Measurements from ENCODE around the gene CCDC74B.
"Not testable (repeated sequence)": the region's sequence is repeated elsewhere in the genome, so short reads cannot be mapped to it uniquely, and the experiment has no call there.

Gene CCDC74B

DNA sequence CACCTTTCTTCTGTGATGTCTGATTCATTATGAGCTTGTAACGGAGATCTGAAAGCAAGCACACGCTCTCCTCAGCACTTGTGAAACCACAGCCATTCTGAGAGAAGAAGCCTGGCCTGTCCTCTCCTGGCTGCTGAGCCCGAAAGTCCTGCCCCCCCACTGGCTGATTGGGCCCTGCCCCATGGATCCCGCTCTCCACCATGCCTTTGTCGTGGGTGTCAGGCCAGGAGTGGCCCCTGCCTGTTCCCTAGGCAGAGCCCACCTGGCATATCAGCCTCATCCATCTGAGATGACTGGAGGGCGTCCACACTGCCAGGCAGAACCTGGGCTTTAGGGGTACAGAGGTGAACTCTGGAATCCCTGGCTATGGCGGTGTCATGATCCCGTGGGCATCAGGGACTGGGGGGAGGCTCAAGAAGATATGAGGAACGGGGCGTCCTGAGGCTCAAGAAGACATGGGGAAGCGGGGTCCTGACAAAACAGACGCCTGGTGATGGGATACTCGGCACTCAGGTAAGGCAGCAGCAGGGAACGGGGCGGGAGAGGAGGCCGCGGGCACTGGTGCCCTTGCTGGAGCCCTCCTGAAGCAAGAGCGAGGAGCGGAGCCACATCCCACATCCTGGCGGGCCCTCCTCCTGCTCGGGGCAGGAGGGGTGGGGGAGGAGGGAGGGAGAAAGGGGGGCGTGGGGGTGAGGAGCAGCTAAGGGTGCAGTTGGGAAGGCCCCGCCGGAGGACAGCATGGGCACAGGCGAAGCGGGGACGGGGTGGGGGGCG is 1.5 kb downstream of the CCDC74B start:
- H3K27me3 ChIP-seq (ENCODE audit: control insufficient read depth, insufficient read depth, low read length); H3K27ac ChIP-seq (ENCODE audit: low read length); H3K36me3 ChIP-seq (ENCODE audit: control insufficient read depth, insufficient read depth, low read length); DNase-seq (ENCODE audit: low read depth, low spot score); H3K4me1 ChIP-seq (ENCODE audit: control insufficient read depth, insufficient read depth, low read length); H3K9me3 ChIP-seq (ENCODE audit: control insufficient read depth, insufficient read depth, low read length): not testable (repeated sequence)
- no CpG with 5 or more reads among the region's 28 CpGs for WGBS (ENCODE audit: insufficient coverage, insufficient read length)
- peak overlapping the region; percentile 50; the same call in 1 of the 2 replicates for H3K4me3 ChIP-seq (ENCODE audit: low read length)

DNA sequence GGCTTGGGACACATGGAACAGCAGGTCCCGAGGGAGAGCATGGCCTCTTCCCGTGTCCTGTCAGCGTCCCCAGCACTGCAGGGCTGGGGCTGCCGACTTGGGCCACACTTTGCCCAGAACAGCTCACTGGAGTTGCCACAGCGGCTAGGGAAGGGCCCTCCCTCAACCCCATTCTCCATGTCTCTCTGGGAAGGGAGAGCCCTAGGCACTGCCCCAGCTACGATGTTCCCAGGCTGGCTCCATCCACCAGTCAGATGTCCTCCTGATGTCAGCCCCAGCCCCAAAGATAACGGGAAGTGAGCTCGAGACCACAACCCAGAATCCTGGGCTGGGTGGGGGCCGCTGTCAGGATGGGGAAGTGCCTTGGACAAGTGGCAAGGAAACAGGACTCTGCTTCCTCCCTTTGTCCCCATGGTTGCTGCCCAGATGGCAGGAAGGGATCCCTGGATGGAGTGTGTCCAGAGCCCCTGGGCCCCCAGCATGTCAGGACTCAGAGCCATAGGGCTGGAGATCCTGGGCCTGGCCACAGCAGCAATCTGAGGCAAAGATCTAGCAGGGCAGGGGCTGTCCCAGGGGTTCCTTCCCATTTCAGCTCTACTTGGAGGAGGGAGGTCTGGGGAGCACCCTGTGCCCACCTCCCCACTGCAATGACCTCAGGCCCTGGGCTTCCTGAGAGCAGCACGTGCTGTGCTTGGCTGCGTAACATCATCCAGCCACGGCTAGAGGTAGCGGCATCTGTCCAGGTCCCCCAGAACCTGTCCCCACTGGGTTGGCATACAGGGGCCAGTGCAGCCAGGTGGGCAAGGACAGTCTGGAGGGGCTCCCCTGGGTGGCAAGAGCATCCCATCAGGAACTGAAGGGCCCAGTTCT is 2.3 kb downstream of the CCDC74B start:
- not testable (repeated sequence) for H3K27ac ChIP-seq (ENCODE audit: low read length); H3K4me1 ChIP-seq (ENCODE audit: control insufficient read depth, insufficient read depth, low read length); H3K4me3 ChIP-seq (ENCODE audit: low read length); H3K36me3 ChIP-seq (ENCODE audit: control insufficient read depth, insufficient read depth, low read length); H3K27me3 ChIP-seq (ENCODE audit: control insufficient read depth, insufficient read depth, low read length); DNase-seq (ENCODE audit: low read depth, low spot score); H3K9me3 ChIP-seq (ENCODE audit: control insufficient read depth, insufficient read depth, low read length)
- no CpG with 5 or more reads among the region's 13 CpGs for WGBS (ENCODE audit: insufficient coverage, insufficient read length)

DNA sequence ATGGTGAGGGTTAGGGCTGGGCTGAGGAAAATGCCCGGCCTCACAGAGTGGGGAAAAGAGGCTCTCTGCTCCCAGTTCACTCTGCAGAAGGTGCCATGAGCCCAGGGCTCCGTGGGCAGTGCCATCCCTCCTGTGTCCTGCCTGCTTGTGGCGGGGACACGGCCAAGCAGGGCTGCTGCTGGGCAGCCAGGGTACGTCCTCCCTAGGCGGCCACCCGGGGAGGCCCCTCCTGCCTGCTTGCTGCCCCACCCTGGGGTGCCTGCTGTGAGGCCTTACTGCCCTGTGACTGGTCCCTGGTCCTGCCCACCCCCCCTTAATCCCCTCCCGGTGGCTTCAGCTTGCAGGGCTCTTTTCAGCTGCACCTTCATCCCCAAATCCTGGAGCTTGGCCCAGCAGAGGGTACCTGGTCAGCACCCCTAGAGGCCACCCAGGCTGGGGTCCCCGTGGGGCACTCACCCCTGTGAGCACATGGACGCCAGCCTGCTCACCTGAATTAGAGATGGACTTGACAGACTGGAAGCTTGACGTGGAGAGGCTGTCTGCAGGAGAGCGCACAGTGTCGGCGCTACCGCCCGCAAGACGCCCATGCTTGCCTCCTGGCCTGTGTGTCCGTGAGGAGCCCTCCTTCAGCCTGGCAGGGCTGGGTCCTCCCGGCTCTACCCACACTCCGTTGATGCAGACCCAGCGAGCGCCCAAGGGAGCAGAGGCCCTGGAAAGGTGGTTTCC is 3.1 kb downstream of the CCDC74B start:
- not testable (repeated sequence) for H3K9me3 ChIP-seq (ENCODE audit: control insufficient read depth, insufficient read depth, low read length); H3K36me3 ChIP-seq (ENCODE audit: control insufficient read depth, insufficient read depth, low read length); H3K4me3 ChIP-seq (ENCODE audit: low read length); H3K4me1 ChIP-seq (ENCODE audit: control insufficient read depth, insufficient read depth, low read length); H3K27me3 ChIP-seq (ENCODE audit: control insufficient read depth, insufficient read depth, low read length); DNase-seq (ENCODE audit: low read depth, low spot score); H3K27ac ChIP-seq (ENCODE audit: low read length)
- WGBS (ENCODE audit: insufficient coverage, insufficient read length): no CpG with 5 or more reads among the region's 22 CpGs

DNA sequence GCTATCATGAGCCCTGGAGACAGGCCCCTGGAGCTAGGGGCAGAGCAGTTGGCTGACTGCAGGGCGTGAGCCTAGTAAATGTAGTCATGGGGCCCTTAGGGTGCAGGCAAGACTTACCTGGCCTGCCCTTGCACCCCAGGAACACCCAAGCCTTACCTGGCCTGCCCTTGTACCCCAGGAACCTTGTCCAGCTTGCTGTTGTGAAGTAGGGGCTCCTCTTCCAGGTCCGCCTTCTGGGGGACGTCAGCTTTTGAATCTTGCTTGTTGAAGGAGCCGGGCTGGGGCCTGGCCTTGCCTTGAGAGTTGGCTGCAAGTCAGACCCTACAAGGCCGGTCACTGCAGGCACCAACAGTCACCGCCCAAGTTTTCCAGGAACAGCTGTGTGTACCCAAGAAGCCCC is 3.9 kb downstream of the CCDC74B start:
- not testable (repeated sequence) for H3K36me3 ChIP-seq (ENCODE audit: control insufficient read depth, insufficient read depth, low read length); H3K9me3 ChIP-seq (ENCODE audit: control insufficient read depth, insufficient read depth, low read length); H3K4me1 ChIP-seq (ENCODE audit: control insufficient read depth, insufficient read depth, low read length); H3K27me3 ChIP-seq (ENCODE audit: control insufficient read depth, insufficient read depth, low read length); H3K4me3 ChIP-seq (ENCODE audit: low read length); H3K27ac ChIP-seq (ENCODE audit: low read length); DNase-seq (ENCODE audit: low read depth, low spot score)
- WGBS (ENCODE audit: insufficient coverage, insufficient read length): no CpG with 5 or more reads among the region's 6 CpGs

DNA sequence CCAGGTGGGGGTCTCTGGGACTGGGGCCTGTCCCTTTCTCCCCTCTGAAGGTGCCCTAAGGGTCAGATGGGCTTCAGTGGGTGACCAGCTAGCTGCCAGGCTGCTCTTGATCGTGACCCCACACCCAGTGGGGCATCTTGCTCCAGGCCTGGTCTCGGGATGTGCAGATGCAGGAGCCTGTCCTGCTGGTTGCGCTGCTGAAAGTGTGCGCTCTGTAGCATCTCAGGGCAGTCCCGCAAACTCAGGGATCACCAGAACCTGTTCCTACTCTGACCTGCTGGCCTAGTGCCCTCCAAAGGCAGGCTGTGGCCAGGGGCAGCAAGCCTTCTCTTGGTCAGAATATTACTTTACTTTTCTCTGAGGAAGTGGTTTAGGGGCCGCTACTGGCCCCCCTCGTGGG is 4.4 kb downstream of the CCDC74B start:
- not testable (repeated sequence) for H3K4me1 ChIP-seq (ENCODE audit: control insufficient read depth, insufficient read depth, low read length); H3K4me3 ChIP-seq (ENCODE audit: low read length); DNase-seq (ENCODE audit: low read depth, low spot score); H3K27me3 ChIP-seq (ENCODE audit: control insufficient read depth, insufficient read depth, low read length); H3K36me3 ChIP-seq (ENCODE audit: control insufficient read depth, insufficient read depth, low read length); H3K27ac ChIP-seq (ENCODE audit: low read length); H3K9me3 ChIP-seq (ENCODE audit: control insufficient read depth, insufficient read depth, low read length)
- WGBS (ENCODE audit: insufficient coverage, insufficient read length): no CpG with 5 or more reads among the region's 7 CpGs

DNA sequence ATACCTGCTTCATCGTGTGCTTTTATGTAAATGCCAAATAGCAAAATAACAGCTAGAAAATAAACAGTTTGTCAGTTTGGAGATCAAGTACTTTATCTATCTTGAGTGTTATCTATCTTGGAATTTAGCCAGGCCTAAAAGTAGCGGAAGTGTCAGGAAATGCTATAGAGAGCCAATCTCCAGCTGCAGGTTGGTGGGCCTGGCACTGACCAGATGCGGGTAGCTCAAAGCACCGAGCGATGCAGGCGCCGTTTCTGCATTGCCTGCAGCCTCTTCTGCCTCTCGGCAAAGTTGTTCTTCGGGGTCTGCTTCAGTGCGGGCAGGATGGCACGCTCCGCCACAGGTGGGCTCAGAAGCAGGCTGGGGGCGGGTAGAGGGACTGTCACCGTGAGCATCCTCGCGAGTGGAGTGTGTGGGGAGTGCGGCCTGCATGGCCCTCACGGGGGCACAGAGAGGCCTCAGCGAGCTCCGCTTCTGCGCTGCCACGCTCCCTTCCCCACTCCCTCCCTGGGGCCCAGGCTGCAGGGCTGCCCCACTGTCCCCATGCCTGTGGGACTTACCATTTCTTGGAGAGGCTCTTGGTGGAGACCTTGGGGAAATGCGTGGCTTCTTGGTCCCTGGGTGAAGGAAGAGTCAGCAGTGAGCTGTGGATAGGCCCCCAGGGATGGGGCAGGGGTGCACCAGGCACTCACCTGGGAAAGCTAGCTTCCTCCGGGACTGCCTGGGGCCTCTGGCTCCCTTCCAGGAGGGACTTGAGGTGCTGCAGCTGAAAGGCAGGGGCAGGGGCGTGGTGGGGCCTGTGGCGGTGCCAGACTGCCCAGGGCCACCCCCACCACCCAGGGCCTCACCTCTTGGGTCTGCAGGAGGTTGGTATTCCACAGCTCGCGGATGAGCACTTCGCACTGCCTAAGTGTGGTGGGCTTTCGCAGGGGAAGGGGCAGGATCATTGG is 5.3 kb downstream of the CCDC74B start:
- not testable (repeated sequence) for H3K27ac ChIP-seq (ENCODE audit: low read length); H3K4me1 ChIP-seq (ENCODE audit: control insufficient read depth, insufficient read depth, low read length); H3K4me3 ChIP-seq (ENCODE audit: low read length); H3K27me3 ChIP-seq (ENCODE audit: control insufficient read depth, insufficient read depth, low read length); H3K9me3 ChIP-seq (ENCODE audit: control insufficient read depth, insufficient read depth, low read length); DNase-seq (ENCODE audit: low read depth, low spot score); H3K36me3 ChIP-seq (ENCODE audit: control insufficient read depth, insufficient read depth, low read length)
- no CpG with 5 or more reads among the region's 30 CpGs for WGBS (ENCODE audit: insufficient coverage, insufficient read length)

DNA sequence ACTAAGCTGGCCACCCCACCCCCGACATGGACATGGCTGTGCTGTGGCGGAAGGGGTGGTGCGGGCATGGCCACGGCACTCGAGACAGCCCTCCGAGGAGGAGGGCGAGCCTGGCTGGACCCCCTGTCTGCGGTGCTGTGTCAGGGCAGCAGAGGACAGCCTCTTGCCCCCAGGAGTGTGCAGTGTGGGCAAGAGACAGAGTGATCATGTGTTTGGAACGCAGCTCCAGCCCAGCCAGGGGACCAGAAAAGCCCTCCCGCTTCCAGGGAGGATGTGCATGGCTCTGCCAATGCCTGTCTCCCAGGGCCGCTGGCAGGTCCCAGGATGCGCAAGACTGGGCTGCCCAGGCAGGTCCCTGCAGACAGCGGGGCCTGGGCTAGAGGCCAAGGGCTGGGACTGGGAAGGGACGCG is 6.1 kb downstream of the CCDC74B start:
- WGBS (ENCODE audit: insufficient coverage, insufficient read length): no CpG with 5 or more reads among the region's 15 CpGs
- H3K27ac ChIP-seq (ENCODE audit: low read length); H3K36me3 ChIP-seq (ENCODE audit: control insufficient read depth, insufficient read depth, low read length); H3K4me3 ChIP-seq (ENCODE audit: low read length); H3K9me3 ChIP-seq (ENCODE audit: control insufficient read depth, insufficient read depth, low read length); H3K27me3 ChIP-seq (ENCODE audit: control insufficient read depth, insufficient read depth, low read length); H3K4me1 ChIP-seq (ENCODE audit: control insufficient read depth, insufficient read depth, low read length); DNase-seq (ENCODE audit: low read depth, low spot score): not testable (repeated sequence)

DNA sequence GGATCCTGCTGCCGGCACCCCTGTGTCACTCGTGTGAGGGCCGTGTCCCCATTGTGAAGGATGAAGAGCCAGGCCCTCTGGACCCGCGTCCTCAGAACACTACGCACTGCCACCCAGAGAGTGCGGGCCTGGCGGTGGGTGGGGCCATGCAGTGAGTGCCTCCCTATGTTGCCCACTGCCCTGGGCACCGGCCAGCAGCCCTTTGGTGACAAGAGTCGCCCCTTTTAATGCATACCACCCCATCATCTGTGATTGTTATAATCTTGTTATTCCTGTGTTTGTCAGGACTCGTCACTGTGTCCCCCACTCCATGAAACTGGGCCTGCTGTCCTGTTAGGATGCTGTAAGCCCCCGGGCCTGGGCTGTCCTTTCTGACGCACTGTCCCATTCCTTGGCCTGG is 6.6 kb downstream of the CCDC74B start:
- WGBS (ENCODE audit: insufficient coverage, insufficient read length): no CpG with 5 or more reads among the region's 13 CpGs
- DNase-seq (ENCODE audit: low read depth, low spot score); H3K27me3 ChIP-seq (ENCODE audit: control insufficient read depth, insufficient read depth, low read length); H3K9me3 ChIP-seq (ENCODE audit: control insufficient read depth, insufficient read depth, low read length); H3K27ac ChIP-seq (ENCODE audit: low read length); H3K36me3 ChIP-seq (ENCODE audit: control insufficient read depth, insufficient read depth, low read length); H3K4me1 ChIP-seq (ENCODE audit: control insufficient read depth, insufficient read depth, low read length); H3K4me3 ChIP-seq (ENCODE audit: low read length): not testable (repeated sequence)

DNA sequence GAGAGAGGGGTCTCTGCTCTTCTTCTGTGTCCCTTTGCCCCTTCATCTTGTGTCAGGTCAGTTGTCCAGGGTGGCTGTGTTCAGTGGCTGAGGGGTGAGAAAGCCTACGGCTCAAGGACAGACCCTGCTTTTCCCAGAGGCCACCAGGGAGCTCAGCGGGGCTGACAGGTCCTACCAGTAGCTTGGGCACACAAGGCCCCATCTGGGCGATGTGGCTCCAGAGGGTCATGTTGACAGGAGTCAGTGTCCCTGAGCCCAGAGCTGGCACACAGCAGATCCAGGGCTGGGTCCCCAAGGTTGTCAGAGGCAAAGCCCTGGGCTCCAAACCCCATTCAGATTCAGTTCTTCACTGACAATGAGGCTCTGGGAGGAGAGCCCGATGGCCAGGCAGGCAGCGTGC is 7.8 kb downstream of the CCDC74B start:
- WGBS (ENCODE audit: insufficient coverage, insufficient read length): no CpG with 5 or more reads among the region's 5 CpGs

DNA sequence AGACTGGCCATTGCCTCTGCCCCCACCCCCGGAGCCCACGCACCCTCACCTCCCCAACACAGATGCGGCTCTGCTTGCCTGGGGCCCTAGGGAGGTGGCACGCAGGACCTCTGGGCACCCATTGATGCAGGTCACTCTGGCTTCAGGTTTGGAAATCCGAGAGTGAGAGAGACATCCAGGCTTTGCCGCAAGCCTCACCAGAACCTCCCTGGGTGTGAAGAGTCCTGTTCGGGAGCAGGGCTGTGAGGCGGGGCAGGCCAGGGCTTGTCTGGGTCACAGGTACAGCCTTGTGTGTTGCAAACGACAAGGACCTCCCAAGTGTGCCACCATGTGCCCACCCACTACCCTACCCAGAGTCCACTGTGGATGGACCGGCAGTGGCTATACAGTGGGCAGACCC is 8.4 kb downstream of the CCDC74B start:
- not testable (repeated sequence) for H3K27ac ChIP-seq (ENCODE audit: low read length); H3K36me3 ChIP-seq (ENCODE audit: control insufficient read depth, insufficient read depth, low read length); H3K9me3 ChIP-seq (ENCODE audit: control insufficient read depth, insufficient read depth, low read length); DNase-seq (ENCODE audit: low read depth, low spot score); H3K27me3 ChIP-seq (ENCODE audit: control insufficient read depth, insufficient read depth, low read length); H3K4me3 ChIP-seq (ENCODE audit: low read length); H3K4me1 ChIP-seq (ENCODE audit: control insufficient read depth, insufficient read depth, low read length)
- no CpG with 5 or more reads among the region's 10 CpGs for WGBS (ENCODE audit: insufficient coverage, insufficient read length)

More for the DNA sequence above, 7.8 kb downstream of the CCDC74B start:
- not testable (repeated sequence) for H3K27ac ChIP-seq (ENCODE audit: low read length); H3K9me3 ChIP-seq (ENCODE audit: control insufficient read depth, insufficient read depth, low read length); H3K4me1 ChIP-seq (ENCODE audit: control insufficient read depth, insufficient read depth, low read length); H3K4me3 ChIP-seq (ENCODE audit: low read length); H3K36me3 ChIP-seq (ENCODE audit: control insufficient read depth, insufficient read depth, low read length); DNase-seq (ENCODE audit: low read depth, low spot score); H3K27me3 ChIP-seq (ENCODE audit: control insufficient read depth, insufficient read depth, low read length)

Measured in iPS DF 6.9 (cell line).